Esophagus squamous epithelium (tissue), 4 donors: ENCODE data around the gene HCFC2.
"Not testable (repeated sequence)": the region's sequence is repeated elsewhere in the genome, so short reads cannot be mapped to it uniquely, and the experiment has no call there.

Experiments used
- CTCF ChIP-seq, 6 experiments: fragments of 450-650 bp in 4 of 6; fragments of 200-600 bp in 2 of 6; sonication (generic) in 2 of 6; IDR thresholded peaks; one replicate each; pipeline ENCODE4 v1.5.1; 2016 to 2019; ENCODE audit warnings: antibody characterized with exemption in 6 of 6, mild to moderate bottlenecking in 4 of 6, moderate library complexity in 4 of 6
- POLR2A ChIP-seq, 4 donors: fragments of 450-650 bp; IDR thresholded peaks; one replicate each; pipeline ENCODE4 v1.6.1; 2017; ENCODE audit warnings: antibody characterized with exemption in 4 of 4, mild to moderate bottlenecking in 4 of 4, moderate library complexity in 3 of 4

DNA sequence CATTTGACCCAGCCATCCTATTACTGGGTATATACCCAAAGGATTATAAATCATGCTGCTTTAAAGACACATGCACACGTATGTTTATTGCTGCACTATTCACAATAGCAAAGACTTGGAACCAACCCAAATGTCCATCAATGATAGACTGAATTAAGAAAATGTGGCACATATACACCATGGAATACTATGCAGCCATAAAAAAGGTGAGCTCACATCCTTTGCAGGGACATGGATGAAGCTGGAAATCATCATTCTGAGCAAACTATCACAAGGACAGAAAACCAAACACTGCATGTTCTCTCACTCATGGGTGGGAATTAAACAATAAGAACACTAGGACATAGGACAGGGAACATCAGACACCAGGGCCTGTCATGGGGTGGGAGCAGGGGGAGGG is 24.6 kb upstream of the HCFC2 start:
- TF ChIP-seq CTCF, POLR2A (IDR thresholded peaks at IDR 0.05): not testable (repeated sequence)
